BJ (cell line): Measurements from ENCODE around the gene API5. TPM values are rescaled to one million over a fixed set of nuclear protein-coding genes. Genes with fewer than 3 reads are reported as not detected.

Experiments used
- CTCF ChIA-PET: fragments of 350-600 bp; formaldehyde crosslinking; extraction: SDS; loops from one replicate; lab custom pipeline; 2021; ENCODE audit warnings: antibody characterized with exemption, inconsistent platforms; lab: Yijun Ruan, JAX
- POLR2A ChIA-PET: fragments of 300-600 bp; sonication (Branson Sonifier 250); formaldehyde crosslinking; extraction: SDS; loops from one replicate; lab custom pipeline; 2021; ENCODE audit warnings: antibody characterized with exemption; lab: Charles Lee
- DNase-seq: peaks from one replicate; pipeline ENCODE4 v3.0.0-alpha.2; 2011; ENCODE audit warnings: low read depth
- H3K27me3 ChIP-seq: 2 replicates; pipeline ENCODE4 v1.6.0; 2011; ENCODE audit warnings: low read length; ENCODE audit not compliant: control insufficient read depth, insufficient read depth
- H3K36me3 ChIP-seq: 2 replicates; pipeline ENCODE4 v1.5.1; 2011; ENCODE audit warnings: low read length; ENCODE audit not compliant: control insufficient read depth, insufficient read depth
- H3K4me3 ChIP-seq: 2 replicates; pipeline ENCODE4 v1.5.1; 2011; ENCODE audit warnings: low read depth, mild to moderate bottlenecking, control low read depth, low read length
- CTCF ChIP-seq: IDR thresholded peaks from 2 replicates; pipeline ENCODE4 v1.5.1; 2011; ENCODE audit warnings: low read depth, mild to moderate bottlenecking, control low read depth, inconsistent platforms, low read length, moderate library complexity; ENCODE audit not compliant: insufficient read depth
- polyA plus RNA-seq: library from polyadenylated mRNA; depleted of rRNA; stranded (reverse); fragments of >200 nt; gene quantifications from 2 replicates; pipeline ENCODE4 v1.2.3, GENCODE V29; 2011

Gene API5
- polyA plus RNA-seq, 1 experiment: 29.3 TPM

GRCh38 chr11:43367382-43368178, 55.8 kb downstream of the API5 start:
- no peak for DNase-seq
- no peak for TF ChIP-seq CTCF
- POLR2A ChIA-PET: no interaction called here

GRCh38 chr11:43376065-43376464, 64.3 kb downstream of the API5 start:
- POLR2A ChIA-PET: no interaction called here

More at GRCh38 chr11:43367382-43368178, 55.8 kb downstream of the API5 start:
- Histone ChIP-seq H3K36me3 (peaks cover 4% of the 10 kb centered on the region), H3K4me3 (no peak overlapping the region), H3K27me3 (no peaks in the 10 kb centered on the region)
- CTCF ChIA-PET: interaction anchor here (1.2 kb wide), 2 partner anchors 10 to 50 kb away, joined by 3 to 4 read pairs; no protein-coding TSS in a partner anchor

GRCh38 chr11:43376594-43376993, 64.8 kb downstream of the API5 start:
- CTCF ChIA-PET: no interaction called here
- TF ChIP-seq CTCF: no peak
- POLR2A ChIA-PET: no interaction called here

More at GRCh38 chr11:43376065-43376464, 64.3 kb downstream of the API5 start:
- CTCF ChIA-PET: no interaction called here
- no peak for TF ChIP-seq CTCF
- H3K4me3 ChIP-seq: no peak overlapping the region
- H3K27me3 ChIP-seq: no peaks in the 10 kb centered on the region
- DNase-seq: no peak
- no peaks in the 10 kb centered on the region for H3K36me3 ChIP-seq

GRCh38 chr11:43377389-43377788, 65.6 kb downstream of the API5 start:
- no peak for TF ChIP-seq CTCF
- no peak for DNase-seq
- H3K4me3 ChIP-seq: no peak overlapping the region
- no peaks in the 10 kb centered on the region for H3K36me3 ChIP-seq
- ChIA-PET POLR2A (no interaction called here), CTCF (no interaction called here)
- H3K27me3 ChIP-seq: no peaks in the 10 kb centered on the region

More at GRCh38 chr11:43376594-43376993, 64.8 kb downstream of the API5 start:
- Histone ChIP-seq H3K27me3 (no peaks in the 10 kb centered on the region), H3K36me3 (no peaks in the 10 kb centered on the region), H3K4me3 (no peak overlapping the region)
- no peak for DNase-seq

- Histone ChIP-seq H3K36me3 (0 out of 2 replicates have a peak, but pooled peaks cover 1% of the 10 kb centered on the region), H3K4me3 (no peak overlapping the region), H3K27me3 (no peaks in the 10 kb centered on the region)
- no peak for TF ChIP-seq CTCF
- ChIA-PET POLR2A (no interaction called here), CTCF (interaction anchor here (0.6 kb wide), 1 partner anchor 8 kb away, joined by 4 read pairs; no protein-coding TSS in a partner anchor)
- no peak for DNase-seq
Measured at GRCh38 chr11:43378897-43379296, 67.1 kb downstream of the API5 start.
